Inferior parietal cortex (tissue), 1 donor: ENCODE results near the gene AUNIP.

Source experiments
- DNase-seq: peaks from one replicate; pipeline ENCODE4 v3.0.0-alpha.2; 2016; ENCODE audit errors: extremely low spot score

Gene AUNIP

GRCh38 chr1:25858906-25859789 lies at the start of gene AUNIP:
AUNIP (minus strand) TSS chr1:25859457; CDS start chr1:25859357, 100 bp downstream.
- DNase-seq, result peak; percentile 81

GRCh38 chr1:25909040-25909439 lies 49.8 kb upstream of the AUNIP start:
- no peak for DNase-seq

GRCh38 chr1:25908161-25908560 lies 48.9 kb upstream of the AUNIP start:
- no peak for DNase-seq

- no peak for DNase-seq
Measured at GRCh38 chr1:25907601-25908000, 48.3 kb upstream of the AUNIP start.

- no peak for DNase-seq
Measured at GRCh38 chr1:25906644-25907300, 47.5 kb upstream of the AUNIP start.

GRCh38 chr1:25905680-25906643 lies 46.7 kb upstream of the AUNIP start, which contains the start of gene STMN1:
STMN1 (minus strand) TSS chr1:25906419; CDS start chr1:25904676, 1,743 bp downstream.
- DNase-seq, result peak; percentile 93

GRCh38 chr1:25904943-25905679 lies 45.9 kb upstream of the AUNIP start:
- peak; percentile 90 for DNase-seq

- DNase-seq, result no peak
Measured at GRCh38 chr1:25903986-25904385, 44.7 kb upstream of the AUNIP start.

GRCh38 chr1:25902462-25902861 lies 43.2 kb upstream of the AUNIP start:
- DNase-seq, result no peak

- peak; percentile 86 for DNase-seq
Measured at GRCh38 chr1:25900219-25900618, 41.0 kb upstream of the AUNIP start.

GRCh38 chr1:25899792-25900191 lies 40.5 kb upstream of the AUNIP start:
- no peak for DNase-seq

- no peak for DNase-seq
Measured at GRCh38 chr1:25898223-25899015, 39.2 kb upstream of the AUNIP start.

GRCh38 chr1:25897754-25898153 lies 38.5 kb upstream of the AUNIP start:
- DNase-seq, result no peak

- DNase-seq, result no peak
Measured at GRCh38 chr1:25896266-25896665, 37.0 kb upstream of the AUNIP start.

GRCh38 chr1:25895365-25895990 lies 36.2 kb upstream of the AUNIP start:
- peak; percentile 96 for DNase-seq

- no peak for DNase-seq
Measured at GRCh38 chr1:25893116-25893515, 33.9 kb upstream of the AUNIP start.

- DNase-seq, result no peak
Measured at GRCh38 chr1:25891606-25892005, 32.3 kb upstream of the AUNIP start.

GRCh38 chr1:25890239-25891034 lies 31.2 kb upstream of the AUNIP start:
- DNase-seq, result no peak

- DNase-seq, result no peak
Measured at GRCh38 chr1:25889470-25889869, 30.2 kb upstream of the AUNIP start.
